Renal cortex interstitium (tissue), 11 donors: ENCODE data around the gene TTLL7. TPM values are rescaled to one million over a fixed set of nuclear protein-coding genes. Genes with fewer than 3 reads are reported as not detected.
"Not testable (repeated sequence)": the region's sequence is repeated elsewhere in the genome, so short reads cannot be mapped to it uniquely, and the experiment has no call there.

Experiments used
- DNase-seq, 11 donors: peaks; one replicate each; pipeline ENCODE4 v3.0.0-alpha.2; 2013; ENCODE audit warnings: low read depth in 9 of 11, low spot score in 4 of 11; ENCODE audit errors: extremely low read depth in 1 of 11
- polyA plus RNA-seq, 3 donors: library from polyadenylated mRNA; unstranded; fragments of 120-200 nt; gene quantifications; one replicate each; pipeline ENCODE4 v1.2.1, GENCODE V29; 2013; ENCODE audit not compliant: insufficient read length in 3 of 3

Gene TTLL7
- polyA plus RNA-seq, 3 donors: 3.1 to 6.3 (median 4.3) TPM

- no peak for DNase-seq
Measured at GRCh38 chr1:83958704-83959103, 40.2 kb downstream of the TTLL7 start.

GRCh38 chr1:83954166-83954823 lies 44.6 kb downstream of the TTLL7 start:
- no peak for DNase-seq

DNA sequence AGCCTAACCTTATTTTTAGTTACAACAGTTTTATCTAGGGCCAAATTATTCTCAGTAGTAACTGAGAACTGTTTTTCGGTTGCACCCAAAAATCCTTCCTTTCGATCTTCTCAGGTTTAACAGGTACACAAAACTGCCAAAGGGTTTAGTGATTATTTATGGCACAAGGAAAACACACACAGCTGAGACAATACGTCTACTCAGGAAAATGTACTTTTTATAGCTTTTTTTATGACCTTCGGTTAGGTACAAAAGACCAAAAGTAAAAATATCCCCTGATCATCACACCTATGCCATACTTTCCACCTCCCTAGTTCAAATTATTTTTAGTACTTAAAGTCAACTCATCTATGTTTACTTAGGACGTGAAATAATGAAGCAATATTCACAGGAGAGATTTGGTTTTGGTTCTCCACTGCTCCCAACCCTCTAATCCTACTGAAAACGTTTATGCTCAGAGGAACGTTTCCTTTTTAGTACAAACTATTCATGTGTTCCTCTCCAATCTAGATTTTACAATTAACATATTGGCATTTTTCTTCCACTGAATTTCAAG lies 48.7 kb downstream of the TTLL7 start:
- no peak for DNase-seq

DNA sequence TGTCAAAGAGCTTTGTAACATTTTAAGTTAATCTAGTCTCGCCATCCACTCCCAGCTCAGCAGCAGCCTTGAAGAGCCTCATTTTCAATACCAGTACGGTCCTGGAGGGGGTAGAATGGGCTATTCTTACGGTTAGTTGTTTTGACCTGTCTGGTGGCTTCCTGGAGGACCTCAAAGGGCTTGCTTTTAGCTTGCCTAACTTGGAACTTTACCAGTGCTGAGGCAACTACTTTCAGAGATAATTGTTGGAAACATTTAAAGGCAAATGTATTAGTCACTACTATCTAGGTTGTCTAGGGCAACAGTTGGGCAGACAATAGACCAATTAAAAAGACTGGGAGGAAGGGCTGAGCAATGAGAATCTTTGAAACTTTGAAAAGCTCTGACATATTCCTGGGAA lies 56.0 kb downstream of the TTLL7 start:
- DNase-seq: no peak

DNA sequence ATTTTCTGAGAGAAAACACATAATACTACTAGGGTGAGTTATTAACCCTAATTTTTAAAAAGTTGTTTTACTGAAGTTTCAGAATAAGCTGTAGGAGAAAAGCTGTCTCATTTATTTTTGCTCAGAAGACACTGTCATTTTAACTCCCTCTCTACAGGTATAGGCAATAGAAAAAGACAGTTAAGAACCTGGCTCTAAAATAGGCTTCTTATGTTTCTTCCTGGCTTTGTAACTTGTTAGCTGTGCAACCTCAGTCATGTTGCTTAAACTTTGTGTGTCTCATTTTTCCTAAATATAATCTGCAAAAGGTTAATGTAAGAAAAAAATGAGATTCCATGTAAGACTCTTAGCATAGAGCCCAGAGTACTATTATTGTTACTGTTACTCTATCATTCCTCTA lies 64.4 kb downstream of the TTLL7 start:
- no peak for DNase-seq

GRCh38 chr1:83932693-83933092 lies 66.2 kb downstream of the TTLL7 start:
- DNase-seq: no peak

DNA sequence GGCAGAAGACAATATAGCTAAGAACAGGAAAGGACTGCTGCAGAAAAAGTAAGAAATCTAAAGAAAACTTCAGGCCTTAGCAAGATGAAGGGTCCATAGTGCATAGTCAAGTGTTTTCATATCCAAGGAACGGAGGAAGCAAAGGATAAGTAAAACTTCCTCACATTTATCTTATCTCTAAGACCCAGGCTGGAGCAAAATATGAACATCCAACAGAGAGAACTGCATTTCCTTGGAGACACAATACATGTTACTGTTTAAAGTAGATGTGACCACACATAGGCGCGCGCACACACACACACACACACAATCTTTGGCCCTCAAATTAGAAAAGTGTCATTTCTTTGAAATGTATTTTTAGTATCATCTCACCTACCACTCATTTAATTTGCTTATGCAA lies 66.7 kb downstream of the TTLL7 start:
- DNase-seq: no peak

DNA sequence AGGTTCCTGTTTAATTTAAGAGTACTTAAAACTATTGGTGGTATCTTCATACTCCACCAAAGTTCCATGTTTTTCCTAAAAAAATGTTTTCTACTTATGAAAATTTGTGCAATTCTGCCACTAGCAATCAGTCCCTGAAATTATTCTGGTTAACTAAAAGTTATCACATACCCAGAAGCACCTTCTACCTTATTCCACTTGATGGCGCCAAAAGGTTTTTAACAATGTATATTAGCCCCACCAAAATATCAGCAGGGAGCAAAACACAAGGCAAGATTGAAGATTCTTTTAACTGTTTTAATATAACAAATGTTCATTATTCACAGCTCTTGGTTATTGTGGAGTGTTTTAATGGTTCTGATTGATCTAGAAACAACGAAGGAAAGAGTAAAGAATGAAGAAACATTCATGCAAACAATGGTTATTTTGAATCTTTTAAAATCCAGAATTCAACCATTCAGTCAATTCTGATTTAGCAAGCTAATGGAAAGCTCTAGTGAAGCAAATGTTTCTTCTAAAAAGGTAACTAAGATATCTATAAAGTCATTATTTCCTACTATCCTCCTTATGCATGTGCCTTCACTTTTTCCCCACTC lies 67.2 kb downstream of the TTLL7 start:
- DNase-seq: peak in 10 of 11 donors; percentile 15 to 68 (median 26)

- no peak for DNase-seq
Measured at GRCh38 chr1:83929184-83929583, 69.7 kb downstream of the TTLL7 start.

DNA sequence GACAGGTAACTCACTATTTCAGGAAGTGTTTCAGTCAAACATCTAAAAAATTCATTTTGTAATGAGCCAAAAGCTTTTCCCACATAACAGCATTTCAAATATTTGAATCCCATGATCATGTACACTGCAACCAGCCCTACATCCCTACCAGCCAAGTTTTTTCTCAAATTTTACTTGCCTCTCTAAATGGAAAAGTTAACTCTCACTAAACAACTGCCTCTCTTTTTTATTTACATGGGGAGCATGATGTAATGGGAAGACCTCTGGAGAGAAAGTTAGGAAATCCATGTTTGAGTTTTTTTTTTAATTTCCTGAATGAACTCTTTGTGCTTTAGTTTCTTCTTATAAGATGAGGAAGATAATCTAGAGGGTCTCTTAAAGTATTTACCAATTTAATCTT lies 70.5 kb downstream of the TTLL7 start:
- DNase-seq: no peak

GRCh38 chr1:83927701-83928100 lies 71.2 kb downstream of the TTLL7 start:
- DNase-seq: no peak

GRCh38 chr1:83927061-83927460 lies 71.9 kb downstream of the TTLL7 start:
- DNase-seq: no peak

- DNase-seq: no peak
Measured at GRCh38 chr1:83923553-83923952, 75.4 kb downstream of the TTLL7 start.

- DNase-seq: no peak
Measured at GRCh38 chr1:83922431-83922830, 76.5 kb downstream of the TTLL7 start.

GRCh38 chr1:83920320-83920719 lies 78.6 kb downstream of the TTLL7 start:
- no peak for DNase-seq

DNA sequence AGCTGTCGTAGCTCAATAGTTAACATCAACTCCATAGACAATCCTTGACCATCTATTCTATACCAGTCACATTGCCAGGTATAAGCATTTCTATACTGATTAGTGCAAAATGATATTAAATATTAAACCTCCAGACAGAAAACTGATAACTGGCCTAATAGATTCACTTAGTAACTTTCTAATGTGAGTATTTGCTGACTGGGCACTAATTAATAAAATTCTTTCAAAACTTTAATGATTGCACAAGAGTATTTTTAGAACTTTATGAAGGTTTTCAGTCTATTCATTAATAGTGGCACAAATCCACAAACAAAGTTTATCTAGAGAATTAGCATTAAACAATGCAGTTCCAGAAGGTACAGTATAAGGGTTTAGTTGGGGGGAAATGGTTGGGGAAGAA lies 79.1 kb downstream of the TTLL7 start:
- no peak for DNase-seq

- DNase-seq: no peak
Measured at GRCh38 chr1:83918688-83919285, 80.1 kb downstream of the TTLL7 start.

GRCh38 chr1:83917959-83918358 lies 81.0 kb downstream of the TTLL7 start:
- no peak for DNase-seq

- DNase-seq: not testable (repeated sequence)
Measured at GRCh38 chr1:83916094-83916493, 82.8 kb downstream of the TTLL7 start.

GRCh38 chr1:83912876-83913275 lies 86.1 kb downstream of the TTLL7 start:
- peak in 3 of 11 donors; percentile 6 to 30 (median 27) for DNase-seq
